ENCODE measurements around the gene RAPGEF4. TPM values are rescaled to one million over a fixed set of nuclear protein-coding genes. Genes with fewer than 3 reads are reported as not detected.

Gene RAPGEF4
- total and polyA plus RNA-seq, 2 of the 13 experiments (the other 11 are each of a cell fraction or from before 2014, with no cell fraction given), result 0.78 to 0.91 TPM

DNA sequence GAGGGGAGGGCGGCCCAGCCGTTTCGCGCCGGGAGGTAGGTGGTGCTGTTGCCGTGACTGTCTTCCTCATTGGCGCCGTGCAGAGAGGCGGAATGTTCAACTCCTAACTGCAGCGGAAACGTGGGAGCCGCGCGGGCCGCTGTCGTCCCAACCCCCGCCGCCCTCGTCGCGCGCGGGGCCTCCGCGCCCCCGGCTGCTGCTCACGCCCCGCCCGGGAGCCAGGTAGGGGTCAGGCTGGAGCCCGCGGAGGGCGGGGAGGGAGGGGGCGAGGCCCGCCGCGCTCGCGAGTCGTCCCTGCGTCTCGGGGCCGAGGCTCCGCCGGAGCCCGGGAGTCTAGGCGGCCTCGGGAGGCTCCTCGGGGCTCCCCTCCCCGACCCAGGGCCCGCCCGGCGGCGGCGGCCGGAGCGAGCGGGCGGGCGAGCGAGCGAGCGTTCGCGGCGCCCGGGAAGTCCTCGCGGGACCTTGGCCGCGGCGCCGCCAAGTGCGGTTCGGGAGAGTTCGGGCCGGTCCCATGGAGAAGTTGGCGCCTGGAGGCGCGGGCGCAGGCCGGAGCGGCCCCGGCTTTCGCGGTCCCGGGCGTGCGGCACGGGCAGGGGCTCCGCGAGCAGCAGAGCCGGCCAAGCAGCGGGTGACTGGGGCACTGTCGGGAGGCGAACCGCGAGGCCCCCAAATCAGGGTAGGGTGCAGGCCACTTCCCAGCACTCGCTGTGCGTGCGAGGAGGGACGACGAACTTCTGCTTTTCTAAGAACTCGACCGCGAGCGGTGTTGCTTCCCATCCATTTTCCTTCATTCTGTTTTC, 340.3 kb downstream of the RAPGEF4 start, which contains the start of gene MAP3K20 (continued):
- TF ChIP-seq CHD2 (IDR thresholded peaks at IDR 0.05; ENCODE audit: low read depth, low read length) (peak; percentile 75), ZNF747 (CRISPR knock-in tag; IDR thresholded peaks at IDR 0.05; ENCODE audit: borderline replicate concordance) (no peak), IRX3 (CRISPR knock-in tag; IDR thresholded peaks at IDR 0.05; ENCODE audit: borderline replicate concordance, low read depth) (no peak; the same call in 1 of the 2 replicates), ATRX (CRISPR knock-in tag; IDR thresholded peaks at IDR 0.05; ENCODE audit: borderline replicate concordance) (no peak), CEBPG (CRISPR knock-in tag; IDR thresholded peaks at IDR 0.05) (no peak), JUND (CRISPR knock-in tag; IDR thresholded peaks at IDR 0.05) (no peak), ZNF564 (CRISPR knock-in tag; IDR thresholded peaks at IDR 0.05) (no peak; the same call in none of the 2 replicates), ZMYM4 (CRISPR knock-in tag; IDR thresholded peaks at IDR 0.05) (no peak; the same call in 1 of the 2 replicates), ZNF432 (CRISPR knock-in tag; IDR thresholded peaks at IDR 0.05; ENCODE audit: borderline replicate concordance) (0 out of 2 replicates have a peak, but pooled peaks have one; percentile 38), SMAD1 (CRISPR knock-in tag; IDR thresholded peaks at IDR 0.05; ENCODE audit: borderline replicate concordance, low read depth) (no peak), SMAD3 (CRISPR knock-in tag; IDR thresholded peaks at IDR 0.05) (no peak), KDM6A (CRISPR knock-in tag; IDR thresholded peaks at IDR 0.05; ENCODE audit: low read depth) (no peak), DNMT3B (CRISPR knock-in tag; conservative IDR thresholded peaks at IDR 0.05) (no peak)
- TF ChIP-seq, protein P1, sequence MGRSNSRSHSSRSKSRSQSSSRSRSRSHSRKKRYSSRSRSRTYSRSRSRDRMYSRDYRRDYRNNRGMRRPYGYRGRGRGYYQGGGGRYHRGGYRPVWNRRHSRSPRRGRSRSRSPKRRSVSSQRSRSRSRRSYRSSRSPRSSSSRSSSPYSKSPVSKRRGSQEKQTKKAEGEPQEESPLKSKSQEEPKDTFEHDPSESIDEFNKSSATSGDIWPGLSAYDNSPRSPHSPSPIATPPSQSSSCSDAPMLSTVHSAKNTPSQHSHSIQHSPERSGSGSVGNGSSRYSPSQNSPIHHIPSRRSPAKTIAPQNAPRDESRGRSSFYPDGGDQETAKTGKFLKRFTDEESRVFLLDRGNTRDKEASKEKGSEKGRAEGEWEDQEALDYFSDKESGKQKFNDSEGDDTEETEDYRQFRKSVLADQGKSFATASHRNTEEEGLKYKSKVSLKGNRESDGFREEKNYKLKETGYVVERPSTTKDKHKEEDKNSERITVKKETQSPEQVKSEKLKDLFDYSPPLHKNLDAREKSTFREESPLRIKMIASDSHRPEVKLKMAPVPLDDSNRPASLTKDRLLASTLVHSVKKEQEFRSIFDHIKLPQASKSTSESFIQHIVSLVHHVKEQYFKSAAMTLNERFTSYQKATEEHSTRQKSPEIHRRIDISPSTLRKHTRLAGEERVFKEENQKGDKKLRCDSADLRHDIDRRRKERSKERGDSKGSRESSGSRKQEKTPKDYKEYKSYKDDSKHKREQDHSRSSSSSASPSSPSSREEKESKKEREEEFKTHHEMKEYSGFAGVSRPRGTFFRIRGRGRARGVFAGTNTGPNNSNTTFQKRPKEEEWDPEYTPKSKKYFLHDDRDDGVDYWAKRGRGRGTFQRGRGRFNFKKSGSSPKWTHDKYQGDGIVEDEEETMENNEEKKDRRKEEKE (IDR thresholded peaks at IDR 0.05), result no peak
- TF ChIP-seq, protein P2, sequence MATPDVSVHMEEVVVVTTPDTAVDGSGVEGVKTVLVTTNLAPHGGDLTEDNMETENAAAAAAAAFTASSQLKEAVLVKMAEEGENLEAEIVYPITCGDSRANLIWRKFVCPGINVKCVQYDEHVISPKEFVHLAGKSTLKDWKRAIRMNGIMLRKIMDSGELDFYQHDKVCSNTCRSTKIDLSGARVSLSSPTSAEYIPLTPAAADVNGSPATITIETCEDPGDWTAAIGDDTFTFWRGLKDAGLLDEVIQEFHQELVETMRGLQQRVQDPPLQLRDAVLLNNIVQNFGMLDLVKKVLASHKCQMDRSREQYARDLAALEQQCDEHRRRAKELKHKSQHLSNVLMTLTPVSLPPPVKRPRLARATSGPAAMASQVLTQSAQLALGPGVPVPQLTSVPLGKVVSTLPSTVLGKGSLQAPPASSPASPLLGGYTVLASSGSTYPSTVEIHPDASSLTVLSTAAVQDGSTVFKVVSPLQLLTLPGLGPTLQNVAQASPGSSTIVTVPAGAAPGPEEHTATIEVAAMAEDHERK (CRISPR knock-in tag; IDR thresholded peaks at IDR 0.05; ENCODE audit: low read depth), result no peak
- TF ChIP-seq, protein P3, sequence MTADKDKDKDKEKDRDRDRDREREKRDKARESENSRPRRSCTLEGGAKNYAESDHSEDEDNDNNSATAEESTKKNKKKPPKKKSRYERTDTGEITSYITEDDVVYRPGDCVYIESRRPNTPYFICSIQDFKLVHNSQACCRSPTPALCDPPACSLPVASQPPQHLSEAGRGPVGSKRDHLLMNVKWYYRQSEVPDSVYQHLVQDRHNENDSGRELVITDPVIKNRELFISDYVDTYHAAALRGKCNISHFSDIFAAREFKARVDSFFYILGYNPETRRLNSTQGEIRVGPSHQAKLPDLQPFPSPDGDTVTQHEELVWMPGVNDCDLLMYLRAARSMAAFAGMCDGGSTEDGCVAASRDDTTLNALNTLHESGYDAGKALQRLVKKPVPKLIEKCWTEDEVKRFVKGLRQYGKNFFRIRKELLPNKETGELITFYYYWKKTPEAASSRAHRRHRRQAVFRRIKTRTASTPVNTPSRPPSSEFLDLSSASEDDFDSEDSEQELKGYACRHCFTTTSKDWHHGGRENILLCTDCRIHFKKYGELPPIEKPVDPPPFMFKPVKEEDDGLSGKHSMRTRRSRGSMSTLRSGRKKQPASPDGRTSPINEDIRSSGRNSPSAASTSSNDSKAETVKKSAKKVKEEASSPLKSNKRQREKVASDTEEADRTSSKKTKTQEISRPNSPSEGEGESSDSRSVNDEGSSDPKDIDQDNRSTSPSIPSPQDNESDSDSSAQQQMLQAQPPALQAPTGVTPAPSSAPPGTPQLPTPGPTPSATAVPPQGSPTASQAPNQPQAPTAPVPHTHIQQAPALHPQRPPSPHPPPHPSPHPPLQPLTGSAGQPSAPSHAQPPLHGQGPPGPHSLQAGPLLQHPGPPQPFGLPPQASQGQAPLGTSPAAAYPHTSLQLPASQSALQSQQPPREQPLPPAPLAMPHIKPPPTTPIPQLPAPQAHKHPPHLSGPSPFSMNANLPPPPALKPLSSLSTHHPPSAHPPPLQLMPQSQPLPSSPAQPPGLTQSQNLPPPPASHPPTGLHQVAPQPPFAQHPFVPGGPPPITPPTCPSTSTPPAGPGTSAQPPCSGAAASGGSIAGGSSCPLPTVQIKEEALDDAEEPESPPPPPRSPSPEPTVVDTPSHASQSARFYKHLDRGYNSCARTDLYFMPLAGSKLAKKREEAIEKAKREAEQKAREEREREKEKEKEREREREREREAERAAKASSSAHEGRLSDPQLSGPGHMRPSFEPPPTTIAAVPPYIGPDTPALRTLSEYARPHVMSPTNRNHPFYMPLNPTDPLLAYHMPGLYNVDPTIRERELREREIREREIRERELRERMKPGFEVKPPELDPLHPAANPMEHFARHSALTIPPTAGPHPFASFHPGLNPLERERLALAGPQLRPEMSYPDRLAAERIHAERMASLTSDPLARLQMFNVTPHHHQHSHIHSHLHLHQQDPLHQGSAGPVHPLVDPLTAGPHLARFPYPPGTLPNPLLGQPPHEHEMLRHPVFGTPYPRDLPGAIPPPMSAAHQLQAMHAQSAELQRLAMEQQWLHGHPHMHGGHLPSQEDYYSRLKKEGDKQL (CRISPR knock-in tag; IDR thresholded peaks at IDR 0.05; ENCODE audit: low read depth), result no peak
- TF ChIP-seq, protein P4, sequence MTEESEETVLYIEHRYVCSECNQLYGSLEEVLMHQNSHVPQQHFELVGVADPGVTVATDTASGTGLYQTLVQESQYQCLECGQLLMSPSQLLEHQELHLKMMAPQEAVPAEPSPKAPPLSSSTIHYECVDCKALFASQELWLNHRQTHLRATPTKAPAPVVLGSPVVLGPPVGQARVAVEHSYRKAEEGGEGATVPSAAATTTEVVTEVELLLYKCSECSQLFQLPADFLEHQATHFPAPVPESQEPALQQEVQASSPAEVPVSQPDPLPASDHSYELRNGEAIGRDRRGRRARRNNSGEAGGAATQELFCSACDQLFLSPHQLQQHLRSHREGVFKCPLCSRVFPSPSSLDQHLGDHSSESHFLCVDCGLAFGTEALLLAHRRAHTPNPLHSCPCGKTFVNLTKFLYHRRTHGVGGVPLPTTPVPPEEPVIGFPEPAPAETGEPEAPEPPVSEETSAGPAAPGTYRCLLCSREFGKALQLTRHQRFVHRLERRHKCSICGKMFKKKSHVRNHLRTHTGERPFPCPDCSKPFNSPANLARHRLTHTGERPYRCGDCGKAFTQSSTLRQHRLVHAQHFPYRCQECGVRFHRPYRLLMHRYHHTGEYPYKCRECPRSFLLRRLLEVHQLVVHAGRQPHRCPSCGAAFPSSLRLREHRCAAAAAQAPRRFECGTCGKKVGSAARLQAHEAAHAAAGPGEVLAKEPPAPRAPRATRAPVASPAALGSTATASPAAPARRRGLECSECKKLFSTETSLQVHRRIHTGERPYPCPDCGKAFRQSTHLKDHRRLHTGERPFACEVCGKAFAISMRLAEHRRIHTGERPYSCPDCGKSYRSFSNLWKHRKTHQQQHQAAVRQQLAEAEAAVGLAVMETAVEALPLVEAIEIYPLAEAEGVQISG (CRISPR knock-in tag; IDR thresholded peaks at IDR 0.05), result peak; percentile 74

Data from HepG2 (cell line).